HepG2 (cell line): Measurements from ENCODE around the gene TBC1D1. TPM values are rescaled to one million over a fixed set of nuclear protein-coding genes. Genes with fewer than 3 reads are reported as not detected.

ENCODE experiments used
- ATAC-seq: fragments of 200-7000 bp; cut with Tn5 transposase; 3 replicates; pipeline ENCODE4 v1.9.1; 2020; ENCODE audit warnings: mild to moderate bottlenecking, moderate library complexity
- BruUV-seq: library from RNA; stranded (reverse); fragments of 400-500 nt; replicated peaks from 2 replicates; lab custom pipeline; 2021; lab: Mats Ljungman, UMichigan
- CTCF ChIA-PET: fragments of 300-600 bp; formaldehyde crosslinking; extraction: SDS; loops from one replicate; lab custom pipeline; 2021; ENCODE audit warnings: low total read pairs, inconsistent platforms, low intra/inter-chr PET ratio; lab: Yijun Ruan, JAX
- POLR2A ChIA-PET: fragments of 350-600 bp; sonication (Branson Sonifier 250); formaldehyde crosslinking; loops from one replicate; lab custom pipeline; 2020; ENCODE audit warnings: antibody characterized with exemption, inconsistent platforms; lab: Yijun Ruan, JAX
- DNase-seq: peaks from one replicate; pipeline ENCODE4 v3.0.0-alpha.2; 2015; ENCODE audit warnings: low spot score
- FAIRE-seq: peaks from 3 replicates; lab custom pipeline; 2011; peaks lifted over from hg19 to GRCh38; lab: Jason Lieb, UNC
- H2AFZ ChIP-seq: one replicate; pipeline ENCODE4 v1.6.1; 2011; ENCODE audit warnings: low read length, inconsistent platforms
- H3K27ac ChIP-seq: fragments of 300-600 bp; 3 replicates; pipeline ENCODE4 v1.8.0; 2011; ENCODE audit warnings: mixed run types, mild to moderate bottlenecking, mixed read lengths, low read length, inconsistent platforms; ENCODE audit not compliant: insufficient read depth; ENCODE audit errors: extremely low read length
- H3K27me3 ChIP-seq, 2 experiments: fragments of 200-600 bp in 1 of 2; 2 replicates in 1 of 2; 3 replicates in 1 of 2; pipeline versions ENCODE4 v1.6.0 to v1.8.0; 2011; ENCODE audit warnings: low read length in 2 of 2, mild to moderate bottlenecking in 2 of 2, moderate library complexity in 2 of 2, inconsistent platforms in 1 of 2; ENCODE audit not compliant: insufficient read depth in 2 of 2, control insufficient read depth in 1 of 2
- H3K36me3 ChIP-seq, 2 experiments: fragments of 200-600 bp in 1 of 2; replicated peaks in 1 of 2; 2 replicates in 1 of 2; 3 replicates in 1 of 2; pipeline versions ENCODE4 v1.5.1 to v1.8.0; 2011; ENCODE audit warnings: low read length in 2 of 2, inconsistent platforms in 1 of 2; ENCODE audit not compliant: insufficient read depth in 2 of 2, control insufficient read depth in 1 of 2
- H3K4me1 ChIP-seq: 2 replicates; pipeline ENCODE4 v1.5.1; 2012; ENCODE audit warnings: low read length, inconsistent platforms; ENCODE audit not compliant: insufficient read depth
- H3K4me2 ChIP-seq: 2 replicates; pipeline ENCODE4 v1.6.0; 2011; ENCODE audit warnings: low read depth, low read length, inconsistent platforms
- H3K4me3 ChIP-seq, 3 experiments: fragments of 200-600 bp in 1 of 3; sonication (generic), shearing (Covaris generic) in 1 of 3; replicated peaks in 1 of 3; 2 replicates each; pipeline ENCODE4 v1.5.1; 2011 to 2016; ENCODE audit warnings: low read length in 3 of 3, inconsistent platforms in 2 of 3, low read depth in 2 of 3, mild to moderate bottlenecking in 2 of 3, control low read depth in 1 of 3, mixed read lengths in 1 of 3; ENCODE audit not compliant: insufficient read depth in 1 of 3
- H3K79me2 ChIP-seq: one replicate; pipeline ENCODE4 v1.6.1; 2011; ENCODE audit warnings: low read length, inconsistent platforms; ENCODE audit not compliant: insufficient read depth
- H3K9ac ChIP-seq: 2 replicates; pipeline ENCODE4 v1.6.0; 2011; ENCODE audit warnings: mild to moderate bottlenecking, low read depth, low read length, inconsistent platforms; ENCODE audit not compliant: insufficient read depth
- H3K9me3 ChIP-seq: 2 replicates; pipeline ENCODE4 v1.5.1; 2012; ENCODE audit warnings: mild to moderate bottlenecking, low read length
- H4K20me1 ChIP-seq: 2 replicates; pipeline ENCODE4 v1.6.0; 2011; ENCODE audit warnings: inconsistent platforms, mild to moderate bottlenecking, low read length, moderate library complexity; ENCODE audit not compliant: insufficient read depth
- ATF3 ChIP-seq: sonication (generic); formaldehyde crosslinking; IDR thresholded peaks from 2 replicates; pipeline ENCODE4 v1.4.0; 2020; ENCODE audit warnings: missing genetic modification reagents
- ELF3 ChIP-seq: IDR thresholded peaks from 2 replicates; pipeline ENCODE4 v1.6.1; 2016; ENCODE audit warnings: missing genetic modification reagents, missing compliant biosample characterization
- HNF1A ChIP-seq, 2 experiments: sonication (generic) in 1 of 2; formaldehyde crosslinking in 1 of 2; IDR thresholded peaks; 2 replicates each; pipeline versions ENCODE4 v1.4.0 to v1.6.1; 2016 to 2020; ENCODE audit warnings: borderline replicate concordance in 1 of 2, low read depth in 1 of 2, mild to moderate bottlenecking in 1 of 2, missing genetic modification reagents in 1 of 2
- UBTF ChIP-seq: sonication (generic); formaldehyde crosslinking; IDR thresholded peaks from 2 replicates; pipeline ENCODE4 v1.4.0; 2020; ENCODE audit warnings: mild to moderate bottlenecking, missing genetic modification reagents
- ZNF75D ChIP-seq: sonication (generic); formaldehyde crosslinking; IDR thresholded peaks from 2 replicates; pipeline ENCODE4 v1.8.1; 2023; ENCODE audit warnings: missing genetic modification reagents, mild to moderate bottlenecking, borderline replicate concordance
- WGBS: methylation state at CpG from one replicate; pipeline ENCODE4 v1.1.6; 2017; ENCODE audit warnings: low lambda C conversion rate; 5-methylcytosine and 5-hydroxymethylcytosine counted together
- in situ Hi-C: cut with HindIII; loops from 2 replicates; pipeline ENCODE4 v1.10.0; 2017; ENCODE audit warnings: low pct_unique_long_range_greater_than_20kb; ENCODE audit not compliant: extremely low pct_ligation_motif_present
- intact Hi-C: fragments of 100-400 bp; cut with micrococcal nuclease; formaldehyde crosslinking; loops from one replicate; pipeline ENCODE4 v1.10.0; 2022; ENCODE audit not compliant: unreplicated experiment
- polyA plus RNA-seq, 8 experiments: library from polyadenylated mRNA; depleted of rRNA in 3 of 8; stranded (reverse) in 7 of 8; unstranded in 1 of 8; fragments of >200 nt; fragmentation: Illumina TruSeq in 4 of 8; extraction: Trizol in 4 of 8; gene quantifications; 2 replicates each; pipeline versions ENCODE4 v1.2.1 to v1.2.3, GENCODE V29; 2011 to 2016; ENCODE audit warnings: low read depth in 4 of 8, missing spikeins in 1 of 8, mixed read lengths in 1 of 8; ENCODE audit not compliant: insufficient read depth in 1 of 8
- total RNA-seq, 5 experiments: library from RNA; depleted of rRNA; stranded (reverse); fragments of >200 nt; fragmentation: Illumina TruSeq; extraction: Trizol; gene quantifications; 2 replicates each; pipeline ENCODE4 v1.2.3, GENCODE V29; 2016; ENCODE audit warnings: low read depth in 1 of 5

Gene TBC1D1
- total and polyA plus RNA-seq, 2 of the 13 experiments (the other 11 are each of a cell fraction or from before 2014, with no cell fraction given), result 37.3 to 62.8 TPM

- no peak for TF ChIP-seq HNF1A (IDR thresholded peaks at IDR 0.05; ENCODE audit: low read depth)
- TF ChIP-seq HNF1A (CRISPR knock-in tag; IDR thresholded peaks at IDR 0.05; ENCODE audit: borderline replicate concordance), result no peak
- TF ChIP-seq ATF3 (CRISPR knock-in tag), result no peak
Measured at GRCh38 chr4:38135201-38135600, 244.3 kb downstream of the TBC1D1 start (continued).

GRCh38 chr4:38136604-38137003 lies 245.7 kb downstream of the TBC1D1 start:
- Histone ChIP-seq H3K4me3 (no peak overlapping the region), H3K9me3 (no peaks in the 10 kb centered on the region), H3K36me3 (peaks cover 4 to 6% of the 10 kb centered on the region in 2 experiments; a peak in 4 of 5 replicates), H3K9ac (no peak overlapping the region), H3K4me1 (peaks cover 68% of the 10 kb centered on the region), H3K4me2 (no peak overlapping the region), H3K27ac (no peak overlapping the region), H2AFZ (no peak overlapping the region), H4K20me1 (no peaks in the 10 kb centered on the region), H3K79me2 (no peaks in the 10 kb centered on the region), H3K27me3 (no peaks in the 10 kb centered on the region)
- no peak for ATAC-seq
- BruUV-seq, result no TSS peak
- ChIA-PET POLR2A (no interaction called here), CTCF (no interaction called here)
- 95% methylated on average over 10 of the region's 10 CpGs for WGBS
- no peak for FAIRE-seq
- DNase-seq, result no peak
- intact Hi-C loops (no loop called here), in situ Hi-C loops (no loop called here)
- TF ChIP-seq ELF3 (CRISPR knock-in tag), result no peak
- TF ChIP-seq ZNF75D (CRISPR knock-in tag), result no peak
- TF ChIP-seq UBTF (CRISPR knock-in tag), result no peak
